GM12891 (cell line): Measurements from ENCODE around the gene ESRRB.

Experiments
- POLR2A ChIP-seq: IDR thresholded peaks from 2 replicates; pipeline ENCODE4 v1.6.1; 2011; ENCODE audit warnings: low read depth, low read length, control low read depth
- POLR2AphosphoS5 ChIP-seq: IDR thresholded peaks from 2 replicates; pipeline ENCODE4 v1.6.1; 2011; ENCODE audit warnings: low read depth, low read length, control low read depth
- TAF1 ChIP-seq: IDR thresholded peaks from 2 replicates; pipeline ENCODE4 v1.6.1; 2011; ENCODE audit warnings: low read depth, low read length, control low read depth

GRCh38 chr14:76395161-76395560, 19.2 kb downstream of the ESRRB start:
- no peak for TF ChIP-seq POLR2AphosphoS5
- TF ChIP-seq POLR2A = no peak
- TF ChIP-seq TAF1 = no peak
